NCI-H128 (cell line): ENCODE data around the gene SUN1.
"Not testable (repeated sequence)": the region's sequence is repeated elsewhere in the genome, so short reads cannot be mapped to it uniquely, and the experiment has no call there.

ENCODE experiments used
- DNase-seq: peaks from one replicate; lab custom pipeline; 2025; ENCODE audit not compliant: unreplicated experiment; lab: John Stamatoyannopoulos, UW

The SUN1 gene

DNA sequence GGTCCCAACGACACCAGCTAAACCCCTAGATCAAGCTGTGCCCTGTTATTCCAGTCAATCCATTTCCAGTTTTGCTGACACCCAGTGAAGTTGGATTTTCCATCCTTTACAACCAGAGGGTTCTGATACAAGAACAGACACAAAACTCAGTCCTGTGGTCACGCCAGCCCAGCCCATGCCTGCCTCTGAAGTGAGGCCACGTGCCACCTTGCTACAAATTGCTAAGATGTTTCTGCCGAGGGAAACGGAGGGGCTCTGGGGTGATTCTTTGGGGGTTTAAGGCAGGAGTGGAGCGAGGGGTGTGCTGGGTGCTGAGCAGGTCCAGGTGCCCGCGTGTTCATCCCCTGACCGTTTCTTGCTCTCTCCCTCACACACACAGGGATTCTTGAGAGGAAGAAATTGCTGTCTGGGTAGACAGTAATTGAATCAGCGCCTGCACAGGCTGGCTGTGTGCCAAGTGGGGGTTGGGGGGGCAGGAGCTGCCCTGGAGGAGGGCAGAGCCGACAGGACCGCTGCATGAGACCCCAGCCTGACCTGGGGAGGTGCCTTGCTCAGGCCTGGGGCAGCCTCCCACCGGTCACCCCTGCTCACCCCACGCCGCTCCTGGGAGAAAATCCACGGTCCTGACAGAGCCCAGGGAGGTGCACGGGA, 84.1 kb downstream of the SUN1 start:
- DNase-seq = no peak

DNA sequence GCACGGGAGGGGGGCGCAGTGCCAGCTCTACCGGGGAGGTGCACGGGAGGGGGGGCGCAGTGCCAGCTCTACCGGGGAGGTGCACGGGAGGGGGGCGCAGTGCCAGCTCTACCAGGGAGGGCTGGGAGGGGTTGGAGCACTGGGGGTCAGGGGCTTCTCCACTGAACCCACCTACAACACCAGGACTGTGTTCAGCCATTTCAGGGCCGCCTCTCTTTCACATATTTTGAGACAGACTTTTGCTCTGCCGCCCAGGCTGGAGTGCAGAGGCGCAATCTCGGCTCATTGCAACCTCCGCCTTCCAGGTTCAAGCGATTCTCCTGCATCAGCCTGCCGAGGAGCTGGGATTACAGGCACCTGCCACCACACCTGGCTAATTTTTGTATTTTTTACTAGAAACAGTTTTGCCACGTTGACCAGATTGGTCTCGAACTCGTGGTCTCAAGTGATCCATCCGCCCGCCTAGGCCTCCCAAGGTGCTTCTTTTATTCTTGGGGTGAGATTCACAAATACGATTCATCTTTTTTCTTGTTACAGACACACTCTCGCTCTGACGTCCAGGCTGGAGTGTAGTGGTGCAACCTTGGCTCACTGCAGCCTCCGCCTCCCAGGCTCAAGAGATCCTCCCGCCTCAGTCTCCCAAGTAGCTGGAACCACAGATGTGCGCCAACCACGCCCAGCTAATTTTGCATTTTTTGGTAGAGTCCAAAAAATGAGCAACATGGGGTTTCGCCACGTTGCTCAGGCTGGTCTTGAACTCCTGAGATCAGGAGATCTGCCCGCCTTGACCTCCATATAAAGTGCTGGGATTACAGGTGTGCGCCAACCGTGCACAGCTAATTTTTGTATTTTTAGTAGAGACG, 85.2 kb downstream of the SUN1 start:
- DNase-seq = no peak

DNA sequence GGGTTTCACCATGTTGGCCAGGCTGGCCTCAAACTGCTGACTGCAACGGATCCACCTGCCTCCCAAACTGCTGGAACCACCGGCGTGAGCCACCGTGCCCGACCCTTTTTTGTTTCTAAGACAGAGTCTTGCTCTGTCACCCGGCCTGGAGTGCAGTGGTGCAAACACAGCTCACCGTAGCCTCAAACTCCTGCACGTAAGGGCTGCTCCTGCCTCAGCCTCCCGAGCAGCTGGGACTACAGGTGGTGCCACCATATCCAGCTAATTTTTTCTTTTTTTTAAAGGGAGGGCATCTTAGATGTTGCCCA, 85.8 kb downstream of the SUN1 start:
- no peak for DNase-seq

DNA sequence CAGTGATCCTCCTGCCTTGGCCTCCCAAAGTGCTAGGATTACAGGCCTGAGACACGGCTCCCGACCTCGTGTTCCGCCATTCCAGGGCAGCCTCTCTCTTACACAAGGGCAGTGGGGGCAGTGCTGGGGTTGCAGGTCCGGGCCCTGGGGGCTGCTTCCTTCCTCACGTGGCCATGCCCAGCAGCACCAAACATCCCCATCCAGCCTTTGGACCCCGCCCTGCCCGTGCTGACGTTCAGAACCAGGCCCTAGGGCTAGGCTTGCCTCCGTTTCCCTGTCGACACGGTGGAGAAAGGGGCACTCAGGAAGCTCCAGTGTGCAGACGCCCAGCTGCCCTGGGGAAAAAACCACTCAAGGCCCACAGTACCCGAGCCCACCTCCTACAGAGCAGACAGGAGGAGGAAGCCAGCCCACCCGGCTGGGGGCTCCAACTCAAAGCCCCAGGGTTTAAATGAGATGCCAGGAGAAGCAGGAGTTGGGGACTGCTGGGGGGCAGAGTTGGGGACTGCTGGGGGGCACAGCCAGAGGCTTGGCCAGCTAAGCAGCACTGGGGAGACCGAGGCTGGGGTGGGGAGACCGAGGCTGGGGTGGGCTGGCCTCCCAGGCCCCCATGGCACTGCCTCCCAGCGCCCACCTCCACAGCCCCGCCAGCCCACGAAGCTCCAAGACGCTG, 86.3 kb downstream of the SUN1 start:
- no peak for DNase-seq

DNA sequence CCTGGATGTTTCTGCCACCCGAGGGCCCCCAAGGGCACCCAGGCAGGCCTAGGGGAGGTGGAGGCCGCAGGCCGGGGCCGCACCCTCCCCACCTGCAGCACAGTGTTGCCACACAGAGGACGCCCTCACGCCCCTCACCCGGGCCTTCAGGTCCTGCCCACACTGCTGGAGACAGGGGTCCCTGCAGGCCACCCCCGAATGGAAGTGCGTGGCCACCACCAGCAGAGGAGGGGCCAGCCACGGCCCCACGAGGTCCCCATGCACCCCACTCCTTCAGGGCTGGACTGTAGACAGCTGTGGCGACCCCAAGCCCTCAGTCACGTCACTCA, 86.8 kb downstream of the SUN1 start:
- no peak for DNase-seq

DNA sequence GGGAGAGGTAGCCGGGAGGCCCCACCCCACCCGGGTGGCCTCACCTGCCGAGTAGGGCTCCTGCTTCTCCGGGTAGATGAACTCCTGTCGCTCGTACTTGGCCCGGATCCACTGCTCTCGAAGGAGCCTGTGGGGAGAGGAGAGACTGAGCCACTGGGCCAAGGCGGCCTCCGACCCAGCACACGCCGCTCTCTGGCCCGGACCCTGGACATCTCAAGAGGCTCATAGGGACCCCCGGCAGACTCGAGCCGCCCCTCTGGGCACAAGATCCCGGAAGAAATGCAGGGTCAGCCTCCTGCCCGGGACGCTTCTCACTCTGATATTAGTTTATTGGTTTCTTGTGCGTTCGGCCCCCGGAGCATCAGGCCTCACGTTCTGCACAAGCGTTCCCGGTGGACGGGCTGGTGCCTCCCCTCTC, 87.7 kb downstream of the SUN1 start:
- DNase-seq = no peak

DNA sequence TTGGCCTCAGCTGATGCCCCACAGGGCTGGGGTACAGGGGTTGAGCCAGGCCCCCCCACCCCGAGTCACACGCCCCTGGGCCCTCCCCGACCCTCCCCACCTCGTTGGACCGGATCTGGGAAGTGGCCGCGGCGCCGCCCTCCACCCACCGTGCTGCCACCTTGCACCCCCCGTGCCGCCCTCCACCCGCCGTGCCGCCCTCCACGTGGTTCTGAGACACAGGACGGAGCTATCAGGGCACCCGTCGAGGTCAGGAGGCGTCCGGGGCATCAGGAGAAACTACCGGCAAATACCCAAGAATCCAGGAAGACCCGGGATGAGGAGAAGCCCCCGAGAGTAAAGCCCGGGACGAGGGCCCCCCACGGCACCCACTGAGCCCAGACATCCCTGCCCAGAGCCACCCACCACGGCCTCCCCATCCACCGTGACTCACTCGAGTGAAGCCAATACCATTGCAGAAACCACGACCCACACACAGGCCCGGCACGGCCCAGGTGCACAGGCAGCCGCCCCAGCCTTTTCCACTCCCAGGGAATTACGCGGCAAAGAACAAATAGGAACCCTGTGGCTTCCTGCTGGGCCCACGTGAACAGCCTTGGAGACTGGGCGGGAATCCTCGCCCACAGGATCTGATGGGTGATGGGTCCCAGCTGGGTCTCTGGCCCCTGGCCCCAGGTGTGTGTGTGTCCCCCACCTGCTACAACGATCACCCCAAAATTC, 88.2 kb downstream of the SUN1 start:
- no peak for DNase-seq

DNA sequence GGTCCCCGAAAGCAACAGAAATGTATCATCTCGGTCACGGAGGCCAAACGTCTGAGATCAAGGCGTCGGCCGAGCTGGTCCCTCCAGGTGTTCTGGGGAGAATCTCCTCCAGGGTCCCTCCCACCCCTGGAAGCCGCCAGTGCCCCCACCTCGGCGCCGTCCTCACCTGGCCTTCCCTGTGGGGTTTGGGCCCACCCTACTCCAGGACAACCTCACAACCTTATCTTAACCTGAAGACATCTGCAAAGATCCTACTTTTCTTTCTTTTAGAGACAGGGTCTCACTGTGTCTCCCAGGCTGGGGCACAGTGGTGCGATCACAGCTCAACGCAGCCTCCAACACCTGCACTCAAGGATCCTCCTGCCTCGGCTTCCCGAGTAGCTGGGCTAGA, 88.8 kb downstream of the SUN1 start:
- no peak for DNase-seq

DNA sequence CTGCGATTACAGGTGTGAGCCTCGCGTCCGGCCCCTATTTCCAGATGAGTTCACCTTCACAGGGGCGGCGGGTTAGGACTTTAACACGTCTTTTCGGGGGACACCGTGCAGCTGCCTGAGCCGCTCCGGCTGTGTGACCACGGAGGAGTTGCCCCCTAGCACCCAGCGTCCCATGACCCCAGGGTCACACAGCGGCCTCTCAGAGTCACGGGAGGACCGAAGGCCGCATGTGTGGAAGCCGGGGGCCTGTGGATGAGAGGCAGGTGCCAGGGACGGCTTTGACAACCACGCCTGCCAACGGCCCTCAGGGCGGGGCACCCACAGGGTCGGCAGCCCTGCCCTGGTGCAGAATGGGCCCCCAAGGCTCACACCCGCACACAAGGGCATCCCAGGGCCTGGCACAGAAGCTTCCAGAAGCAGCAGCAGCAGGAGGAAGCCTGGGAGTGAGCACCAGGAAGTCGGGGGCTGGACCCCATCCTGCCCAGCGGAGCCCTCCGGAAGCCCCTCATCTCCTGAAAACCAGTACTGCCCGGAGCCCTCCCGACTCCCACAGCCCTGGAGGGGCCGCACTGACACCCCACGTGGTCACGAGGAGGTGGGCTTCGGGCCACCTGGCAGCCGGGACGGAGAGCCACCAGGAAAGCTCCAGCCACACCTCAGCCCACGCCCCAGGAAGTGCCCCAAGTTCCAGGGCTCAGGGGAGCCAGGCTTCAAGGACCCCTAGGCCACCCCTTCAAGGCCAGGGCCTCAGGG, 89.5 kb downstream of the SUN1 start:
- DNase-seq = no peak

DNA sequence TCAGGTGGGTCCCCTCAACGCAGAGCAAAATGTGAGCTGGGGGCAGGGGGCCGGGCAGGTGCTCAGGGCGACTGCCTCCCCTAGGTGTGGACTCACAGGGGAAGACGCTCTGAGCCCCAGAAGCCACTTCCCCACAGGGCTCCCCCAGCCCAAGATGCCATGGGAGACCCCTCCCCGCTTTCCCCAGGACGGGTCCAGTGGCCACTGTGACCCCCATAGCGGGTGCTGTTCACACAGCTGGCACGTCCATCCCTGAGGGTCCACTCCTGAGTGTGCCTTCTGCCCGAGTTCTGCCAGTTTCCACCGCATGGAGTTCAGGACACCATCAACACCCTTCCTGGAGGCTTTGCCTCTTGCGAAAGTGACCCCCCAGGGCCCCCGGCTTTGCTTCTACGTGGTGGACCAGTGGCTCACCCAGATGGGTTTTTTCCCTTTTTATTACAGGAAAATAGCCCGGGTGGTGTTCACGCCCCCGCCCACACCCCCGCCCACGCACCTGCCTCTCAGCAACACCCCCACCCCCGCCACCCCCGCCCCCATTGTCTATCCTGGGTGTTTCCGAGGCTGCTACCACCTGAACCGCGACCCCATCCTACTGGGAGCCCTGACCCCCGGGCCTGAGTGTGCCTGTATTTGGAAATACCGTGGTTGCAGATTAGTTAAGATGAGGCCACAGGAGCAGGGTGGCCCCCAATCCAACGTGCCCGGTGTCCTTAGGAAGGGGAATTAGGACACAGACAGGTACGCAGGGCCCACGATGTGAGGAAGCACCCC, 90.2 kb downstream of the SUN1 start:
- no peak for DNase-seq

DNA sequence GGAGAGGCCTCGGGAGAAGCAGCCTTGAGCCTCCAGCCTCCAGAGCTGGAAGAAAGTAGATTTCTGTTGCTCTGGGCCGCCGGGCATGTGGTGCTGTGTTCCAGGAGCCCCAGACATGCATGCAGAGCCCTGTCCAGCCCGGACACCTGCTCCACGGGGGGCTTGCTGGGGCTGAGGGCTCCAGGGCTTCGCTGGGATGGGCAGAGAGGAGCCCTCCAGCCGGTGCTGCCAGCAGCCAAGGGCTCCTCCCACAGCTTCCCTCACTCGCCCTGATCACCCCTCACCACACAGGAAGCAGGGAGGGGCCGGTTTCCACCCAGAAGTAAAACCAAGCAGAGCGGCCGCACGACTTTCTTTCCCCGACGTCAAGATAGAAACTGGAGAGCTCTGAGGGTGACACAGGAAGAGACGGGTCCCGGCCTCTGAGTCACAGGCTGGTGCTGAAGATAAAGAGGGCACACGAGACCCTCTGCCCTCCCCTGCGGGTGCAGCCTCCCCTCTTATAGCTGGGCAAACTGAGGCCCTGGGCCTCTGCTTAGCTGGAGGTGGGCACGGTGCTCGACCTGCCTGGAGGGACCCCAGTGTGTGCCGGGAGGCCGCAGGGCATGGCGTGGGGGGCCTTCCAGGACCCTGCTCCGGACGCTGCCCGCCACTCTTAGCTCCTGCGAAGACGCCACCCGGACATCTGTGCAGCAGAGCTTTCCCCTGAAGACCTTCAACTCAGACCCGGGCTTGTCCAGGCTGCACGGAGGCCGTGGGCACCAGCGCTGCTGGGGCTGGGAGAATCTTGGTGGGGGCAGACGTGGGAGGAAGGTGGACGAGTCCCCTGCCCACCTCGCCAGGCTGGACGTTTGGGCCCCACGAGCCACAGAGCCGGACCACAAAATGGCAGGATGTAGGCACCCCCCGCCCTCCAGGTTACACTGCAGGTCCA, 91.1 kb downstream of the SUN1 start:
- no peak for DNase-seq

DNA sequence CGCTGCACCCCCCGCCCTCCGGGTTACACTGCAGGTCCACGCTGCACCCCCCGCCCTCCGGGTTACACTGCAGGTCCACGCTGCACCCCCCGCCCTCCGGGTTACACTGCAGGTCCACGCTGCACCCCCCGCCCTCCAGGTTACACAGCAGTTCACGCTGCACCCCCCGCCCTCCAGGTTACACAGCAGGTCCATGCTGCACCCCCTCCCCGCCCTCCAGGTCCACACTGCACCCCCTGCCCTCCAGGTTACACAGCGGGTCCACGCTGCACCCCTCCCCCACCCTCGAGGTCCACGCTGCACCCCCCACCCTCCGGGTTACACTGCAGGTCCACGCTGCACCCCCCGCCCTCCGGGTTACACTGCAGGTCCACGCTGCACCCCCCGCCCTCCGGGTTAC, 91.8 kb downstream of the SUN1 start:
- DNase-seq = not testable (repeated sequence)
